Stimulated activated naive CD8-positive, alpha-beta T cell treated with anti-CD3 and anti-CD28 coated beads, Interleukin-15, amount 100 ng/mL, for 72 hours (primary cell): Measurements from ENCODE around the gene OR51Q1.

ENCODE experiments used
- ATAC-seq: fragments of 150-1000 bp; cut with Tn5 transposase; 2 replicates; pipeline ENCODE4 v1.10.0; 2021; ENCODE audit warnings: mild to moderate bottlenecking, moderate library complexity
- DNase-seq, 2 donors: peaks; one replicate each; pipeline ENCODE4 v3.0.0; 2021 to 2022
- H3K27ac Mint-ChIP-seq, 2 donors: one replicate each; pipeline ENCODE4 v1.8.0; 2022; ENCODE audit warnings: mild to moderate bottlenecking in 2 of 2, mixed read lengths in 2 of 2, moderate library complexity in 2 of 2
- H3K27me3 Mint-ChIP-seq: one replicate; pipeline ENCODE4 v1.8.0; 2022; ENCODE audit warnings: mixed read lengths
- H3K4me1 Mint-ChIP-seq: one replicate; pipeline ENCODE4 v1.8.0; 2022; ENCODE audit warnings: mild to moderate bottlenecking, mixed read lengths
- H3K4me3 Mint-ChIP-seq, 2 donors: one replicate each; pipeline ENCODE4 v1.8.0; 2022; ENCODE audit warnings: mild to moderate bottlenecking in 2 of 2, mixed read lengths in 2 of 2, moderate library complexity in 1 of 2
- H3K9me3 Mint-ChIP-seq, 2 donors: one replicate each; pipeline ENCODE4 v1.8.0; 2022; ENCODE audit warnings: mixed read lengths in 2 of 2

The OR51Q1 gene, protein sequence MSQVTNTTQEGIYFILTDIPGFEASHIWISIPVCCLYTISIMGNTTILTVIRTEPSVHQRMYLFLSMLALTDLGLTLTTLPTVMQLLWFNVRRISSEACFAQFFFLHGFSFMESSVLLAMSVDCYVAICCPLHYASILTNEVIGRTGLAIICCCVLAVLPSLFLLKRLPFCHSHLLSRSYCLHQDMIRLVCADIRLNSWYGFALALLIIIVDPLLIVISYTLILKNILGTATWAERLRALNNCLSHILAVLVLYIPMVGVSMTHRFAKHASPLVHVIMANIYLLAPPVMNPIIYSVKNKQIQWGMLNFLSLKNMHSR

DNA sequence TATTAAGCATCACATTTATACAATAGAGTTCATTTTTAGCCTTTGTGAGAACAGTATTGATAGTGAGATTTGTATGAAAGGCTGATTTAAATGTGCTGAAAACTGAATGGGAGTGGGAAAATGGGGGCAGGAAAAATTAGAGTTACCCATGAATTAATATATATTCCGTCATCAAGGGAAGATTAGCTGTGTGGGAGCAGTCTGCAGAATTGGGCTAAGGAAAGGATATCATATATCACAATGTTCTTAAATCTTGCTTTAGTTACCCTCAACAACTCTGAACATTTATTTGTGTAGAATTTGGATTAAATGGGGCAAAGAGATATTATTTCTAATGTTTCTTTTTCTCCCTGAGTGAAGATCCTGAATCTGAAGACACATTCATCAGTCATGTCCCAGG, at the start of gene OR51Q1:
OR51Q1 (plus strand) TSS at position 301 of the 400 bp plus-strand sequence; CDS start at position 391, 90 bp downstream.
- Mint-ChIP-seq H3K27me3 (peaks cover 17% of the 10 kb centered on the region), H3K4me1 (no peaks in the 10 kb centered on the region), H3K9me3 (no peaks in the 10 kb centered on the region), H3K4me3 (no peak within 1 kb of the TSS), H3K27ac (no peak within 1 kb of the TSS)
- no peak for DNase-seq
- no peak for ATAC-seq

DNA sequence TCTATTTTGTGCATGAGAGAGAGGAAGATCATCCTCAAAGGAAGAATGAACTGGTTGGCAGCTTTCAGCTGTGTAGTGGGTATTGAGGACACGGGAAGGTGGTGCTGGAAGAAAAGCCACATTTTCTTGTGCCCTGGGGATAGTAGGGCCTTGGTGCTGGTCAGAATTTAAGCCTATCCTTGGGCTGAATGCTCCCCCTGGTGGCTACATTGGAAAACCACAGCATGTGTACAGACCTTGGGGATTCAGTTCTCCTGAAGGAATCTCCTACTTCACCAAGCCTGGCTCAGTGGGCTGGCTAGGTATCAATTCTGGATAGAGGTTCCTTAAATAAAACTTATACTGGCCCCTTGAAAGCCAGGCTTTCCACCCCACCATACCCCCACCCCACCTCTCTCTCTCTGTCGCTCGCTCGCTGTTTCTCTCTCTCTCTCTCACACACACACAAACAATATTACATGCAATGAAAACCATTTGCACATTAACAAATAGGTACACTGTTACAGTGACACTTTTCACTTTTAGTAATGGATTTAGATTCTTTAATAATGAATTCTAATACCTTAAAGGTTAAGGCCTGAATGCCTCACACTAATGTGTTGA, 41.1 kb upstream of the OR51Q1 start:
- Mint-ChIP-seq H3K27me3 (no peaks in the 10 kb centered on the region), H3K27ac (no peak overlapping the region), H3K4me3 (no peak overlapping the region), H3K9me3 (no peaks in the 10 kb centered on the region), H3K4me1 (no peaks in the 10 kb centered on the region)
- DNase-seq (peak; percentile 21 to 37), ATAC-seq (peak; percentile 66)

DNA sequence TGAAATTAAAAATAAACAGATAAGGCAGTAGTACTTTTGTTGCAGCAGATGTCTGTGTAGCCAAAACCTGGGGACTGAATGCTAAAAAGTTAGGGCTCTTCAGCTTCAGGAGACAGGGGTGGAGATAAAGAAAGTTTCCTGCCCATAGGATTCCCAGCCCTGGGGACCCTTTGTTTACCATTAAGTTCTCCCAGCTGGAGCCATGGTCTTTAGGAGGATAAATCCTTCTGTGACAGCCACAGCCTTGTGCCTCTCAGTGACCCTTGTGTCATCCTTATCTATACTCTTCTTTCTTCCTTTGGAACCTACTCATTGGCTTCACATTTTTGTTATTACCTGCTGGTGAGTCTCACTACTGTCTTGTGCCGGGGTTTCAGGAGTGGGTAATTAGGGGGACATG, 38.3 kb upstream of the OR51Q1 start, which contains the start of gene OR51M1:
OR51M1 (plus strand) TSS at position 237 of the 400 bp plus-strand sequence. CDS start 5,587 bp downstream, outside the sequence.
- Mint-ChIP-seq H3K4me1 (no peaks in the 10 kb centered on the region), H3K4me3 (no peak within 1 kb of the TSS), H3K27ac (no peak within 1 kb of the TSS), H3K9me3 (no peaks in the 10 kb centered on the region), H3K27me3 (no peaks in the 10 kb centered on the region)
- no peak for DNase-seq
- ATAC-seq: no peak

DNA sequence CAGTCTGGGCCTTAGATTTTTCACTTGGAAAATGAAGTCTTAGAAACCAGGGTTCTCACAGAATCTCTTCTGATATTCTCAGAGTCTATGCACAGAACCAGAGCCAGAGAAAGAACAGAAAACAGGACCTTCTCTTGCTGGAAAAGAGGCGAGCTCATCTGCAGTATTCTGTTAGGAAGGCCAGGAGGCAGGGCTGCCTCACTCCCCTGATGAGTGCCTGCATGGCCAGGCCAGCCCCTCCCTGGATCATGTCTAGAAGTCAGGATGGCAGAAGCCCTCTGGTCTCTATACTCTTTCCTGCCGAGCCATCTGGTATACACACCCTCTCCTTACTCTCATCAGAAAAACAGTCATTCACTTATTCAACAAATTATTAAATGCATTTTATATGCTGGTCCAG, 37.6 kb upstream of the OR51Q1 start:
- no peak overlapping the region for H3K4me3 Mint-ChIP-seq
- H3K27ac Mint-ChIP-seq: no peak overlapping the region
- H3K9me3 Mint-ChIP-seq: no peaks in the 10 kb centered on the region
- H3K4me1 Mint-ChIP-seq: no peaks in the 10 kb centered on the region
- no peaks in the 10 kb centered on the region for H3K27me3 Mint-ChIP-seq
- DNase-seq (no peak), ATAC-seq (no peak)

DNA sequence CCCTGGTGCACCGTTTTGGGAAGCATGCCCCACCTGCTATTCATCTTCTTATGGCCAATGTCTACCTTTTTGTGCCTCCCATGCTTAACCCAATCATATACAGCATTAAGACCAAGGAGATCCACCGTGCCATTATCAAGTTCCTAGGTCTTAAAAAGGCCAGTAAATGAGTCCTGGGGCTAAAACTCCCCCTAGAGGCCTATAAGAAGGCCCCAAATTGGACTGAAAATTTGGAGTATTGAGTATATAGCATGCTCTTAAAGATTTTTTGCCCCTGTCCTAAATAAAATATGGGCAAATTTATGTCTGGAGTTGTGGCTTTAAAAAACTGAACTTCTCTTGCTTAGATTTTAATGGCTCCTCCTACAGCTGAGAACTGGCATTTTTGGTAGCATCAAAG, 31.7 kb upstream of the OR51Q1 start:
- no peak overlapping the region for H3K27ac Mint-ChIP-seq
- no peak for ATAC-seq
- DNase-seq: no peak
- no peaks in the 10 kb centered on the region for H3K4me1 Mint-ChIP-seq
- no peaks in the 10 kb centered on the region for H3K9me3 Mint-ChIP-seq
- H3K4me3 Mint-ChIP-seq: no peak overlapping the region
- no peaks in the 10 kb centered on the region for H3K27me3 Mint-ChIP-seq

DNA sequence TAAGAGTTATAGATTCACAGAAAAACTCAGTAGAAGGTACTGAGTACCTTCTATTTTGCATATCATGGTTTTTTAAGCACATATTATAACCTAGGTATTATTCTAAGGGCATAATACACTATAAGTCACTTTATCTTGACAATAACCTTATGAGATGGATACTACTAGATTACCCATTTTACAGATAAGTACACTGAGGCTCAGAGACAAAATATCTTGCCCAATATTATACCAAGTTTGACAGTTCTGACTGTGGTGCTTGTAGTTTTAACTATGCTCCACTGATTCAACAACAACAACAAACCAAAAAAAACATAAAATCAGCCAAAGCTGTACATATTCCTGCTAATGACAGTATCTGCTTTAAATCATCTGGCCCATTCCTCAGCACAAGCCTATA, 27.8 kb upstream of the OR51Q1 start:
- H3K4me3 Mint-ChIP-seq: no peak overlapping the region
- no peaks in the 10 kb centered on the region for H3K4me1 Mint-ChIP-seq
- no peaks in the 10 kb centered on the region for H3K9me3 Mint-ChIP-seq
- H3K27me3 Mint-ChIP-seq: no peaks in the 10 kb centered on the region
- no peak for DNase-seq
- ATAC-seq: no peak
- no peak overlapping the region for H3K27ac Mint-ChIP-seq

DNA sequence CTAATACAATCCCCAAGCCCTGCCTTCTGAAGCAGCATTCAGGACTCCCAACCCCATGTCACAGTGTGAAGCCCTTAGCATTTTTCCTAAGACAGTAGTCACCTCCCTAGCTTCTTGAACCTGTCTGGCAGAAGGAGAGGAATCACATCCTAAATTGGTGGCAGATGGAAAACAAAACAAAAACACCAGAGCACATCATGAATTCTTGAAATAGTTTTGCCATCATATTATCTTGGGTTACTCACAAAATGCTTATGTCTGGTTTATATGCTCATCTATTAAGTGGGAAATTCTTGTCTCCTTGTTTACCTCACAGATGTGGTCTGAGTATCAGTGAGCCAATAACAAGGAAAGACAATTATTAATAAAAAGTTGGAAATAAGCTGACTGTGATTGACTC, 23.0 kb upstream of the OR51Q1 start:
- no peaks in the 10 kb centered on the region for H3K27me3 Mint-ChIP-seq
- no peak overlapping the region for H3K4me3 Mint-ChIP-seq
- H3K4me1 Mint-ChIP-seq: no peaks in the 10 kb centered on the region
- DNase-seq (no peak), ATAC-seq (no peak)
- no peaks in the 10 kb centered on the region for H3K9me3 Mint-ChIP-seq
- no peak overlapping the region for H3K27ac Mint-ChIP-seq

DNA sequence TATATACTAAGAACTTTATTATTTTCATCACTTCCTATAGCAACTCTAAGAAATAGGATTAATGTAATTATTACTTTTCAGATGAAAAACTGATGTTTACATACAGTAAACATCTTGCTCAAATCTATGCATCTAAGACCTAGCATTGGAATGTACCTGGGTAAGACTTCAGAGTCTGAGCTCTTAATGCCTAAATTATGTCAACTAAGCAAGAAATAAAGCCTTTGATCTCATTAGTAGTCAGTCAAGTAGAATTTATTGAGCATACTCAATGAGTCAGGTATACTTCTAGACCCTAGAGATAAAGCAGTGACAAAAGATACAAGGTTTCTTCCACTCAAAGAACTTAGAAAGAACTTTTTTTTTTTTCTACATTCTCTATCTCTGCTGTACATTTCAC, 16.7 kb upstream of the OR51Q1 start:
- no peaks in the 10 kb centered on the region for H3K4me1 Mint-ChIP-seq
- H3K9me3 Mint-ChIP-seq: no peaks in the 10 kb centered on the region
- no peak overlapping the region for H3K4me3 Mint-ChIP-seq
- ATAC-seq: no peak
- peaks cover 22% of the 10 kb centered on the region for H3K27me3 Mint-ChIP-seq
- DNase-seq: no peak
- no peak overlapping the region for H3K27ac Mint-ChIP-seq

DNA sequence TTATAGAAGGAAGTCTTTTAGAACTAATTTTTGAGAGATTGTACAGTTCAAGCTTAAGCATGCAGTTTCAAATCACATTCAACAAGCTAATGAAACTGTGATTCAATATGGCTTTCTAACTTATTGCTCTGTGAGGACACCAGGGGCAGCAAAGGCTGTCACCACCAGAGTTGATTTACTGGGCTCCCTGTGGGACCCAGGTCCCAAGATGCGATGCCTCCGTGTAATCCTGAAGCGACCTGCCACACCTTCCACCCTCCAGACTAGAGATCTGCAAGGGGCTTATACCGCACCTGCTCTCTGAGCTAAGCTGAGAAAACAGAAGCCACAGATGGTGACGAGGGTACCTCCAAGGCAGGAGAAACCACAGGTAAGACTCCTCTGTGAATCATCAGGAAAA, 918 bp upstream of the OR51Q1 start:
- no peak overlapping the region for H3K4me3 Mint-ChIP-seq
- DNase-seq (no peak), ATAC-seq (no peak)
- no peaks in the 10 kb centered on the region for H3K9me3 Mint-ChIP-seq
- no peak overlapping the region for H3K27ac Mint-ChIP-seq
- peaks cover 15% of the 10 kb centered on the region for H3K27me3 Mint-ChIP-seq
- H3K4me1 Mint-ChIP-seq: no peaks in the 10 kb centered on the region

DNA sequence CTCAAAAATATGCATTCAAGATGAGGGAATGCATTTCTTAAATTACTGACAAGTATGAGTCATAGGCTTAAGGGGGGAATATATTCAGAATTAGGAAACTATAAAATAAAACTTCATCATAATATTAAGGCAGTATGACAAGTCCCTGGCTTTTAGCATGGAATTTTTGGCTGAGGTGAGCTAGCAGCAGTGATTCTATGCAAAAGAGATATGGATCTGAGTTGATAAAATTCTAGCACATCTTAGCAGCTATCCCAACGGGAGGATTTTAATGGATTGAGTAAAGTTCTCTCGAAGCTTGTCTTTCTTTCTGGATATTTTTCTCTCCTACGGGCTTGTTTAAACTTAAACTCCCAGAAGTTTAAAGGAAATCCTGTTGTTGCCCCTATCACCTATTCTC, 1.2 kb downstream of the OR51Q1 start:
- Mint-ChIP-seq H3K27me3 (peaks cover 23% of the 10 kb centered on the region), H3K9me3 (no peaks in the 10 kb centered on the region), H3K4me1 (no peaks in the 10 kb centered on the region), H3K27ac (no peak overlapping the region), H3K4me3 (no peak overlapping the region)
- DNase-seq (no peak), ATAC-seq (no peak)

DNA sequence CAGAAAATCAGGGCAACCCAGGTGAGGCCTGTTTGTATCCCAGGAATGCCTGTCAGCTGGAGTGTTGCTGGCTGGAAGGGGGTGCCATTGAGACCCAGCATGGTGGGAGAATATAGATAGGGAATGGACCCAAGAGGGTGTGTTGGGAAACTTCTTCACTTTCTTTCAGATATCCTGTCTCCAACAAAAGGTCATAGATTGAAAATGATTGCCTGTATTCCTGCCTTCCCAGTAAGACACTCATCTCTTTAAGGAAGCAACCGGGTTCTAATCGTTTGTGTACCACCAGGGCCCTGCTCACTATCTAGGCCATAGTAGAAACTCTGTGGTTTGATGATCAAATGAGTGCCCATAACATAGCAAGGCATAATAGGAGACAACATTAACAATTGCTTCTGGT, 19.5 kb downstream of the OR51Q1 start, which contains the start of gene OR51I1:
OR51I1 (minus strand) TSS at position 101 of the 400 bp plus-strand sequence; CDS start at position 101, 0 bp downstream.
- H3K4me3 Mint-ChIP-seq: no peak within 1 kb of the TSS
- DNase-seq (no peak), ATAC-seq (no peak)
- H3K4me1 Mint-ChIP-seq: no peaks in the 10 kb centered on the region
- H3K27ac Mint-ChIP-seq: no peak within 1 kb of the TSS
- peaks cover 18% of the 10 kb centered on the region for H3K27me3 Mint-ChIP-seq
- no peaks in the 10 kb centered on the region for H3K9me3 Mint-ChIP-seq

DNA sequence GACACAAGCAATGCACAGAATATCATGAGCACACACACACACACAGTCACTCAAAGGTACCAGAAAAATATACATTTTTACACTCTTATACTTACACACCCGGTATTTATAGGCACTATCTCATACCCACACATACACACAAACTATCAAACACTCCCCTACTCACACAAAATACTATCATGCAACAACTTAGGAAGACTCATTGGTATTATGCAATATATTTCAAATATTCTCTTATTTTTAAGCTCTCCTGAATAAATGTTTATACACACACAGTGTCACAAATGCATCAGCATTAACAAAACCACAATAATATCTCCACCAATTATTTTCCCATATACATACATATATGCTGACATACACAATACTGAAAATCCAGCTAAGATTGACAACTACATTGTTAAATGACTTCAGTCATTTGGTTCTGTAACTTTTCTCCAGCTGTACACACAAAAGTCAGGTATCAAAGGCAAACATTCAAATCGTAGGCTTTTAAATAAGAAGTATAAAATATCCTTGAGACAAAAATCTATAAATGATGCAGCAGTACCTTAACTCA, 22.0 kb downstream of the OR51Q1 start:
- DNase-seq: no peak
- Mint-ChIP-seq H3K27me3 (peaks cover 18% of the 10 kb centered on the region), H3K4me3 (no peak overlapping the region), H3K9me3 (no peaks in the 10 kb centered on the region), H3K4me1 (no peaks in the 10 kb centered on the region), H3K27ac (no peak overlapping the region)
- ATAC-seq: no peak

DNA sequence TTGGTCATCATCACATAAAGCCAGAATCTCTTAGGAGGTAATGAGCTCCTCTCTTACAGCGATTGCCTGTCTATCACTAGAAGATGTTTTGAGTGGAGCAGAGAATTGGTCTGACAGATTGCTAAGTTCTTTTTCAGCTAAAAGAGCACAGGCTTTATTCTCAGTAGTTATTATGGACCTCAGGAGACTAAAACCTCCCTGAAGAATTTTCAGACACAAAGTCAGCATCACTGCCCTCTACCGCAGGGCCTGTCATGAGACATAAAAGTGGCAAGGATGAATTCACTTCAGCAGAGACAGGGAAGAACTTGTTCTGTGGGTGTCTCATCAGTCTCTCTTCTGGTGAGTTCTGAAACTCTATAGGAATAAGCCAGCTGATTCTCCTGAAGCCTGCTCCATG, 27.1 kb downstream of the OR51Q1 start, which contains the start of gene OR51I2:
OR51I2 (plus strand) TSS at position 301 of the 400 bp plus-strand sequence. CDS start 4,166 bp downstream, outside the sequence.
- no peak for ATAC-seq
- Mint-ChIP-seq H3K9me3 (no peaks in the 10 kb centered on the region), H3K27ac (no peak within 1 kb of the TSS), H3K27me3 (peaks cover 5% of the 10 kb centered on the region), H3K4me1 (no peaks in the 10 kb centered on the region), H3K4me3 (no peak within 1 kb of the TSS)
- no peak for DNase-seq

DNA sequence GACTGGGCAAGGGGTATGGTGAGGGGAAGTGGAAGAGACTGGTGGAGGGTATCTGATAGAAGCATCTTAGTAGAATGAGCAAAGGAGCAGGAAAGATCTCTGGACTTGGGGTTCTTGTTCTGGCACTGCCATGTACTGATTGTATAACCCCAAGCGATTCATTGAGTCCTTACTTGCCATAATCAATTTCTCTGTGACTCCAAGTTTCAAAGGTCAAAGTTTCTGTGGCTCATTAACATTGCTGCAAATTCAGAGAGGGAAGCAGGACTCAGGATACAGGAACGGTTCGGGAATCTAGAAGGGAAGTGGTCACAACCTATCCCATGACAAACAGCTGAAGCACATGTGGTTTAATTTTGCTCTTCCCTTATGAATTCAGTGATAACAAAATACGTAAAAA, 27.5 kb downstream of the OR51Q1 start:
- H3K9me3 Mint-ChIP-seq: no peaks in the 10 kb centered on the region
- H3K27me3 Mint-ChIP-seq: peaks cover 1% of the 10 kb centered on the region
- no peak for ATAC-seq
- DNase-seq: no peak
- no peaks in the 10 kb centered on the region for H3K4me1 Mint-ChIP-seq
- no peak overlapping the region for H3K4me3 Mint-ChIP-seq
- H3K27ac Mint-ChIP-seq: no peak overlapping the region

DNA sequence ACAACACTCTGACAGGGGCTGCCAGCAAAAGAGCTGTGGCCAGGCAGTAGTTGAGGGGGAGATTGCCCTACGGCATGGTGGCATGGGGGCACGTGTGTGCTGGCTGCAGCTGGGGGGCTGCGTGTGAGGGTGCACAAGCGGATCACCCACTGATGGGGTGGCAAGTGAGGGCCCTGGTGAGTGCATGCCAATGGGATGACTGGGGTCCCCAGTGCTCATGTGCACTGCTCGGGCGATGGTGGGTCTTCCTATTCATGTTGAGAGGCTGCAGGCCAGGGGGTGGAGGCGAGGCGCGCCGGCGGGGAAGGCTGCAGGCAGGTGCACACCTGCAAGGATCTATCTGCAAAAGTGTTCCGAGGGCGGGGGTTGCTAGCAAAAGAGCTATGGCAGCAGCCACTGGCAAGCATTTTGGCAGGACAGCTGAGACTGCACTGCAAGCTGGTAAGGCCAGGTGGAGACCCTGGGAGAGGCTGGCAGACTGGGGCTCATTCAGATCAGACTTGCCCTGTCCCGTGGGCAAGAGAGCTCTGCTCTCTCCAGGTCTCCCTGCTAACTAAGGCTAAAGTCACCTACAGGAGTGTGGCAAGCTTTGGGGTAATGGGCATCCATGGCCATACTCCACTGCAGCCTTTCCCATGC, 39.2 kb downstream of the OR51Q1 start:
- DNase-seq (no peak), ATAC-seq (peak; percentile 35)
- H3K4me1 Mint-ChIP-seq: peaks cover 5% of the 10 kb centered on the region
- no peak overlapping the region for H3K4me3 Mint-ChIP-seq
- no peak overlapping the region for H3K27ac Mint-ChIP-seq
- H3K9me3 Mint-ChIP-seq: peaks cover 0 to 8% of the 10 kb centered on the region in 2 donors
- H3K27me3 Mint-ChIP-seq: peaks cover 7% of the 10 kb centered on the region

DNA sequence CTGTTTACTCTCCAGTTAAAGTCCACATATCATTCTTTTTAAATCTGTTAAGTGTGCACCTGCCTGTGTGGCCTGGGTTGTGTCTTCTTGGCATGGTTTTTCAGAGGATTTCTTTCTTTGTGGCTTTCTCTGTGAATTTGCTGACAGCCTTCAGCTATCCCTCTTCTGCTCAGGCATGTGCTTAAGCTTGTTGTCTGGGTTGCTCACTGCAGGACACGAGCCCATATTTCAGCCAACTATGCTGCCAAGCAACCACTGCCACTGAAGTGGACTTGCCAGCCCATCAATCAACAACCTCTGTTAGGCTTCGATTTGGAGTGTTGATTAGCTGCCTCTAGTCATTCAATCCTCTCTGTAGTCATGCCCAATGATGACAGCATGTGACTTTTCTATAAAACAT, 45.6 kb downstream of the OR51Q1 start:
- no peak overlapping the region for H3K4me3 Mint-ChIP-seq
- H3K27me3 Mint-ChIP-seq: peaks cover 7% of the 10 kb centered on the region
- no peak overlapping the region for H3K27ac Mint-ChIP-seq
- ATAC-seq: no peak
- no peak for DNase-seq
- H3K9me3 Mint-ChIP-seq: no peaks in the 10 kb centered on the region
- H3K4me1 Mint-ChIP-seq: no peaks in the 10 kb centered on the region
